WTC11 (cell line): ENCODE results near the gene CAST. TPM values are rescaled to one million over a fixed set of nuclear protein-coding genes. Genes with fewer than 3 reads are reported as not detected.

Source experiments
- ATAC-seq: fragments of 200-7000 bp; cut with Tn5 transposase; 2 replicates; pipeline ENCODE4 v1.10.0; 2021; ENCODE audit warnings: mild to moderate bottlenecking, moderate library complexity
- CTCF ChIA-PET: fragments of 300-600 bp; sonication (Branson Sonifier 250); formaldehyde crosslinking; loops from one replicate; lab custom pipeline; 2021; ENCODE audit warnings: antibody characterized with exemption; lab: Charles Lee
- POLR2A ChIA-PET: fragments of 350-600 bp; sonication (Branson Sonifier 250); formaldehyde crosslinking; loops from one replicate; lab custom pipeline; 2021; ENCODE audit warnings: antibody characterized with exemption; lab: Charles Lee
- DNase-seq: peaks from one replicate; pipeline ENCODE4 v3.0.0; 2021; ENCODE audit warnings: low spot score
- H3K27ac Mint-ChIP-seq: 2 replicates; pipeline ENCODE4 v1.8.0; 2021; ENCODE audit warnings: mixed read lengths
- H3K27me3 Mint-ChIP-seq: 2 replicates; pipeline ENCODE4 v1.8.0; 2021; ENCODE audit warnings: low read depth, mild to moderate bottlenecking, moderate library complexity, mixed read lengths
- H3K36me3 Mint-ChIP-seq: 2 replicates; pipeline ENCODE4 v1.8.0; 2021; ENCODE audit warnings: mixed read lengths
- H3K4me1 Mint-ChIP-seq: 2 replicates; pipeline ENCODE4 v1.8.0; 2022; ENCODE audit warnings: mixed read lengths
- H3K4me3 Mint-ChIP-seq: 2 replicates; pipeline ENCODE4 v1.8.0; 2021; ENCODE audit warnings: mild to moderate bottlenecking, moderate library complexity, mixed read lengths
- H3K9me3 Mint-ChIP-seq: 2 replicates; pipeline ENCODE4 v1.8.0; 2021; ENCODE audit warnings: mixed read lengths
- AFF4 ChIP-seq: sonication (generic); formaldehyde crosslinking; IDR thresholded peaks from 2 replicates; pipeline ENCODE4 v1.8.1; 2023; ENCODE audit warnings: mild to moderate bottlenecking, missing genetic modification reagents, borderline replicate concordance
- ATF1 ChIP-seq: sonication (generic); formaldehyde crosslinking; IDR thresholded peaks from 2 replicates; pipeline ENCODE4 v1.8.1; 2023; ENCODE audit warnings: mild to moderate bottlenecking, moderate library complexity, missing genetic modification reagents
- CREB1 ChIP-seq: sonication (generic); formaldehyde crosslinking; IDR thresholded peaks from 2 replicates; pipeline ENCODE4 v1.8.0; 2023; ENCODE audit warnings: mild to moderate bottlenecking, missing genetic modification reagents
- E2F4 ChIP-seq: sonication (generic); formaldehyde crosslinking; IDR thresholded peaks from 2 replicates; pipeline ENCODE4 v1.8.1; 2022; ENCODE audit warnings: low read depth, mild to moderate bottlenecking, moderate library complexity, missing genetic modification reagents, borderline replicate concordance
- FOXP4 ChIP-seq: sonication (generic); formaldehyde crosslinking; IDR thresholded peaks from 2 replicates; pipeline ENCODE4 v1.8.0; 2022; ENCODE audit warnings: mild to moderate bottlenecking, missing genetic modification reagents
- GRHL2 ChIP-seq: fragments of 250-450 bp; sonication (Bioruptor Pico); IDR thresholded peaks from 2 replicates; pipeline ENCODE4 v1.8.0; 2022; ENCODE audit warnings: mild to moderate bottlenecking, moderate library complexity; ENCODE audit not compliant: insufficient replicate concordance, severe bottlenecking
- IRF1 ChIP-seq: sonication (generic); formaldehyde crosslinking; IDR thresholded peaks from 2 replicates; pipeline ENCODE4 v1.8.0; 2023; ENCODE audit warnings: missing genetic modification reagents
- IRF2 ChIP-seq: sonication (generic); formaldehyde crosslinking; IDR thresholded peaks from 2 replicates; pipeline ENCODE4 v1.8.0; 2022; ENCODE audit warnings: low read depth, missing genetic modification reagents, borderline replicate concordance
- JAZF1 ChIP-seq: fragments of 250-450 bp; sonication (Bioruptor Pico); IDR thresholded peaks from 2 replicates; pipeline ENCODE4 v1.9.0; 2021; ENCODE audit warnings: moderate library complexity, mild to moderate bottlenecking, inconsistent platforms
- MYBL2 ChIP-seq: sonication (generic); formaldehyde crosslinking; IDR thresholded peaks from 2 replicates; pipeline ENCODE4 v1.8.1; 2023; ENCODE audit warnings: mild to moderate bottlenecking, moderate library complexity, missing genetic modification reagents
- NFYB ChIP-seq: sonication (generic); formaldehyde crosslinking; conservative IDR thresholded peaks from 2 replicates; pipeline ENCODE4 v1.8.0; 2022; ENCODE audit warnings: low read depth, missing genetic modification reagents
- NR1H2 ChIP-seq: sonication (generic); formaldehyde crosslinking; IDR thresholded peaks from 2 replicates; pipeline ENCODE4 v1.9.0; 2021; ENCODE audit warnings: mild to moderate bottlenecking, moderate library complexity, missing genetic modification reagents
- NR2C2 ChIP-seq: sonication (generic); formaldehyde crosslinking; IDR thresholded peaks from 2 replicates; pipeline ENCODE4 v1.8.0; 2022; ENCODE audit warnings: mild to moderate bottlenecking, missing genetic modification reagents
- NR3C1 ChIP-seq: sonication (generic); formaldehyde crosslinking; conservative IDR thresholded peaks from 2 replicates; pipeline ENCODE4 v1.8.1; 2023; ENCODE audit warnings: low read depth, mild to moderate bottlenecking, missing genetic modification reagents
- OVOL2 ChIP-seq: fragments of 250-450 bp; sonication (Bioruptor Pico); IDR thresholded peaks from 2 replicates; pipeline ENCODE4 v1.9.0; 2021; ENCODE audit warnings: mild to moderate bottlenecking, borderline replicate concordance
- PRRX2 ChIP-seq: fragments of 250-450 bp; sonication (Bioruptor Pico); IDR thresholded peaks from 2 replicates; pipeline ENCODE4 v1.8.0; 2021; ENCODE audit warnings: mild to moderate bottlenecking
- ZNF121 ChIP-seq: sonication (generic); formaldehyde crosslinking; IDR thresholded peaks from 2 replicates; pipeline ENCODE4 v1.8.0; 2023; ENCODE audit warnings: missing genetic modification reagents
- ZNF263 ChIP-seq: sonication (generic); formaldehyde crosslinking; IDR thresholded peaks from 2 replicates; pipeline ENCODE4 v1.8.1; 2022; ENCODE audit warnings: low read depth, mild to moderate bottlenecking, moderate library complexity, missing genetic modification reagents
- total RNA-seq: library from RNA; stranded (reverse); gene quantifications from 3 replicates; pipeline ENCODE4 v1.2.3, GENCODE V29; 2021
- TF ChIP-seq, protein P1 (sequence below): sonication (generic); formaldehyde crosslinking; IDR thresholded peaks from 2 replicates; pipeline ENCODE4 v1.8.0; 2022; ENCODE audit warnings: mild to moderate bottlenecking, missing genetic modification reagents

The CAST gene
- total RNA-seq, 1 experiment from 2014 or later = 40.0 TPM

DNA sequence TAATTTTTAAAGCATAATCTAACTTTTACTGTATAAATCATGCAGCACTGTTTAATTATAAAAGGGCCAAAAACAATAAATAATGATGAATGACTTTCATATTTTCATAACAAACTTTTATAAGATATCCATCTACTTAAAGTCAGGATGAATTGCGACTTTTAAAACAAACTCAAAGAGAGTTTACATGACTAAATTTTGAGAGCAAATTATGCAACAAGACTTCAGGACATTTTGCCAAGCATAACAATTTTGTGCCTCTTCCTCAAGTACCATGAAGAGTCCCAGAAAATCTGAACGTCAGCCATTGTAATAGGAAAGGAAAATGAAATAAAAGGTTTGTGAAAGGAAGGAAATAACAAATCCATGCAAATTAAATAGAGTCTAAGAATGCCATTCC, 121.2 kb downstream of the CAST start:
- ATAC-seq = no peak
- H3K4me1 Mint-ChIP-seq = no peaks in the 10 kb centered on the region
- ChIA-PET CTCF (no interaction called here), POLR2A (no interaction called here)
- peaks cover 10% of the 10 kb centered on the region for H3K36me3 Mint-ChIP-seq
- H3K4me3 Mint-ChIP-seq = no peak overlapping the region
- 0 out of 2 replicates have a peak, but pooled peaks cover 4% of the 10 kb centered on the region for H3K9me3 Mint-ChIP-seq
- TF ChIP-seq CREB1 (no peak), IRF1 (CRISPR knock-in tag) (no peak), AFF4 (CRISPR knock-in tag) (no peak)
- H3K27me3 Mint-ChIP-seq = no peaks in the 10 kb centered on the region
- H3K27ac Mint-ChIP-seq = no peak overlapping the region
- DNase-seq = no peak

DNA sequence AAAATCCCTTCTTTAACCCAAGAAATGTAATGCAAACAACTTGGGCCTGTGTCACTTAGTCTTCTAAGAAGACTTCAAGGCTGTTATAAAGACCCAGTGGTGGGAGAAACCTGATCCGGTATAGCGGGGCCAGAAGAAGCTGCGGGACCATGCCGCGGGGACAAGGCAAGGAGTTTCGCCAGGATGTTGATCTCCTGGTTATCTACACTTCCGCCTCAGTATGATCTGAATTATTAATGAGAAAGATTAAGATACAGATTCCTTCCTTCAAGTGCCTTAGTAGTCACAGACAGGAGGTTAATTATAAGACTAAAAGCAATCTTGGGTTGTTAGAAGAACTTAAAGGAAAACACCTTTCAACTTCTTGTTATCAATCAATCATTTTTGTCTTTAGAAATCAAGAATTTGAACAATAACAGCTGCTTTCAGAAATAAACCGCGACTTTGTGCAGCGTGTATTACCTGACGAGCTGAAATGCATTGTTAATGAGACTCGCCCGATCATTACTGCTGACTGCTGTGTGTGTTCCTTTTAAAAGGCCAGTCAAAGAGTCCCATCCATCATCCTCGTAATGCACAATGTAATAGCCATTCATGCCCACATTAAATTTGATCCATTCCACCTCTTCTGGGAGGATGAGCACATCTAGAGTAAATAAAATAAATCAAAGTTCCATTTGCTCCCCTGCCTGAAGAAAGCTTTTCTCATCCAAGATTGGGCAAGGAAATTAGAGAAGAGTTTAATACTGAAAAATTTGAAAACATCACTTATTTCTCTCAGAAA, 123.3 kb downstream of the CAST start:
- Mint-ChIP-seq H3K4me1 (no peaks in the 10 kb centered on the region), H3K9me3 (0 out of 2 replicates have a peak, but pooled peaks cover 4% of the 10 kb centered on the region), H3K27ac (no peak overlapping the region; the same call in 1 of the 2 replicates), H3K36me3 (peaks cover 10% of the 10 kb centered on the region), H3K27me3 (no peaks in the 10 kb centered on the region), H3K4me3 (no peak overlapping the region)
- POLR2A ChIA-PET = no interaction called here
- CTCF ChIA-PET = no interaction called here
- no peak for DNase-seq
- no peak for TF ChIP-seq OVOL2 (CRISPR knock-in tag)
- TF ChIP-seq, protein P1, sequence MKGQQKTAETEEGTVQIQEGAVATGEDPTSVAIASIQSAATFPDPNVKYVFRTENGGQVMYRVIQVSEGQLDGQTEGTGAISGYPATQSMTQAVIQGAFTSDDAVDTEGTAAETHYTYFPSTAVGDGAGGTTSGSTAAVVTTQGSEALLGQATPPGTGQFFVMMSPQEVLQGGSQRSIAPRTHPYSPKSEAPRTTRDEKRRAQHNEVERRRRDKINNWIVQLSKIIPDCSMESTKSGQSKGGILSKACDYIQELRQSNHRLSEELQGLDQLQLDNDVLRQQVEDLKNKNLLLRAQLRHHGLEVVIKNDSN (CRISPR knock-in tag) = no peak
- no peak for TF ChIP-seq ATF1 (CRISPR knock-in tag)
- no peak for TF ChIP-seq GRHL2 (CRISPR knock-in tag)
- TF ChIP-seq IRF2 (CRISPR knock-in tag) = no peak
- TF ChIP-seq MYBL2 (CRISPR knock-in tag) = no peak
- TF ChIP-seq JAZF1 (CRISPR knock-in tag) = no peak
- TF ChIP-seq ZNF263 (CRISPR knock-in tag) = no peak
- no peak for TF ChIP-seq PRRX2 (CRISPR knock-in tag)
- no peak for TF ChIP-seq NR3C1 (CRISPR knock-in tag)
- TF ChIP-seq FOXP4 (CRISPR knock-in tag) = no peak
- TF ChIP-seq NFYB (CRISPR knock-in tag) = no peak
- no peak for TF ChIP-seq NR1H2 (CRISPR knock-in tag)
- no peak for TF ChIP-seq E2F4
- TF ChIP-seq ZNF121 = no peak
- TF ChIP-seq NR2C2 (CRISPR knock-in tag) = no peak
- no peak for ATAC-seq
